H9 (cell line): ENCODE results near the gene ARID1B. TPM values are rescaled to one million over a fixed set of nuclear protein-coding genes. Genes with fewer than 3 reads are reported as not detected.

ENCODE experiments used
- DNase-seq: peaks from one replicate; pipeline ENCODE4 v3.0.0-alpha.2; 2017
- H2AFZ ChIP-seq: one replicate; pipeline ENCODE4 v1.6.1; 2013; ENCODE audit warnings: mild to moderate bottlenecking, low read length, control low read depth, moderate library complexity
- H2AK5ac ChIP-seq: 2 replicates; pipeline ENCODE4 v1.6.1; 2013; ENCODE audit warnings: low read length, control low read depth, mixed read lengths; ENCODE audit not compliant: insufficient read length
- H2BK120ac ChIP-seq: one replicate; pipeline ENCODE4 v1.6.1; 2013; ENCODE audit warnings: low read depth, mild to moderate bottlenecking, low read length, control low read depth, inconsistent platforms; ENCODE audit not compliant: poor library complexity, severe bottlenecking
- H2BK12ac ChIP-seq: 2 replicates; pipeline ENCODE4 v1.6.1; 2013; ENCODE audit warnings: low read length, control low read depth, mixed read lengths, low read depth; ENCODE audit not compliant: insufficient read length
- H2BK15ac ChIP-seq: 2 replicates; pipeline ENCODE4 v1.6.1; 2013; ENCODE audit warnings: low read depth, low read length, control low read depth
- H2BK20ac ChIP-seq: one replicate; pipeline ENCODE4 v1.6.1; 2013; ENCODE audit warnings: low read depth, mild to moderate bottlenecking, low read length, control low read depth, inconsistent platforms; ENCODE audit not compliant: poor library complexity, severe bottlenecking
- H2BK5ac ChIP-seq: 2 replicates; pipeline ENCODE4 v1.6.1; 2013; ENCODE audit warnings: low read length, control low read depth, mixed read lengths; ENCODE audit not compliant: insufficient read length
- H3K14ac ChIP-seq: 2 replicates; pipeline ENCODE4 v1.6.1; 2013; ENCODE audit warnings: low read length, control low read depth; ENCODE audit not compliant: insufficient read depth
- H3K18ac ChIP-seq: 2 replicates; pipeline ENCODE4 v1.6.1; 2013; ENCODE audit warnings: low read depth, mild to moderate bottlenecking, mixed read lengths, low read length, control low read depth; ENCODE audit not compliant: insufficient read length
- H3K23ac ChIP-seq: 2 replicates; pipeline ENCODE4 v1.6.1; 2013; ENCODE audit warnings: low read length, control low read depth, mixed read lengths, low read depth; ENCODE audit not compliant: insufficient read length
- H3K23me2 ChIP-seq: 2 replicates; pipeline ENCODE4 v1.6.1; 2013; ENCODE audit warnings: low read depth, mild to moderate bottlenecking, mixed read lengths, low read length, control low read depth; ENCODE audit not compliant: insufficient read length, poor library complexity, severe bottlenecking
- H3K27ac ChIP-seq: 2 replicates; pipeline ENCODE4 v1.5.1; 2013; ENCODE audit warnings: low read length, control low read depth, mixed read lengths, low read depth; ENCODE audit not compliant: insufficient read length
- H3K27me3 ChIP-seq: 2 replicates; pipeline ENCODE4 v1.6.1; 2013; ENCODE audit warnings: low read length, control low read depth, inconsistent platforms; ENCODE audit not compliant: insufficient read depth
- H3K4ac ChIP-seq: 2 replicates; pipeline ENCODE4 v1.6.1; 2013; ENCODE audit warnings: low read depth, mild to moderate bottlenecking, control low read depth, inconsistent platforms, low read length, moderate library complexity
- H3K4me1 ChIP-seq: 2 replicates; pipeline ENCODE4 v1.6.1; 2013; ENCODE audit warnings: low read length, control low read depth, inconsistent platforms; ENCODE audit not compliant: insufficient read depth
- H3K4me2 ChIP-seq: 2 replicates; pipeline ENCODE4 v1.6.1; 2013; ENCODE audit warnings: low read length, control low read depth, mixed read lengths; ENCODE audit not compliant: insufficient read length, insufficient read depth
- H3K56ac ChIP-seq: 2 replicates; pipeline ENCODE4 v1.6.1; 2013; ENCODE audit warnings: low read depth, mild to moderate bottlenecking, mixed read lengths, low read length, control low read depth; ENCODE audit not compliant: insufficient read length
- H3K79me1 ChIP-seq: 2 replicates; pipeline ENCODE4 v1.6.1; 2013; ENCODE audit warnings: low read depth, mild to moderate bottlenecking, moderate library complexity, low read length, control low read depth, inconsistent platforms; ENCODE audit not compliant: insufficient read depth, poor library complexity, severe bottlenecking
- H3K79me2 ChIP-seq: 2 replicates; pipeline ENCODE4 v1.6.1; 2013; ENCODE audit warnings: low read length, control low read depth, inconsistent platforms; ENCODE audit not compliant: insufficient read depth
- H3K9ac ChIP-seq: 2 replicates; pipeline ENCODE4 v1.6.1; 2013; ENCODE audit warnings: low read length, control low read depth, mixed read lengths; ENCODE audit not compliant: insufficient read length; ENCODE audit errors: extremely low read depth
- H3K9me3 ChIP-seq: one replicate; pipeline ENCODE4 v1.6.1; 2013; ENCODE audit warnings: low read depth, low read length, inconsistent platforms; ENCODE audit not compliant: control insufficient read depth
- H3T11ph ChIP-seq: one replicate; pipeline ENCODE4 v1.6.1; 2013; ENCODE audit warnings: mild to moderate bottlenecking, low read length, control low read depth, inconsistent platforms
- H4K20me1 ChIP-seq: one replicate; pipeline ENCODE4 v1.6.1; 2013; ENCODE audit not compliant: control insufficient read depth, insufficient read length, insufficient read depth
- H4K5ac ChIP-seq: 2 replicates; pipeline ENCODE4 v1.6.1; 2013; ENCODE audit warnings: low read depth, mild to moderate bottlenecking, mixed read lengths, low read length, control low read depth; ENCODE audit not compliant: insufficient read length
- H4K8ac ChIP-seq: replicated peaks from 2 replicates; pipeline ENCODE4 v1.6.1; 2013; ENCODE audit warnings: low read length, control low read depth, mixed read lengths, low read depth; ENCODE audit not compliant: insufficient read length
- H4K91ac ChIP-seq: 2 replicates; pipeline ENCODE4 v1.6.1; 2013; ENCODE audit warnings: low read depth, mild to moderate bottlenecking, moderate library complexity, mixed read lengths, low read length, control low read depth; ENCODE audit not compliant: insufficient read length
- H3K27ac Mint-ChIP-seq, 3 experiments: 2 replicates in 2 of 3; 3 replicates in 1 of 3; pipeline ENCODE4 v1.8.0; 2020 to 2021; ENCODE audit warnings: mixed read lengths in 3 of 3, mild to moderate bottlenecking in 1 of 3, moderate library complexity in 1 of 3
- H3K27me3 Mint-ChIP-seq: 2 replicates; pipeline ENCODE4 v1.8.0; 2021; ENCODE audit warnings: low read depth, mild to moderate bottlenecking, moderate library complexity, mixed read lengths
- H3K36me3 Mint-ChIP-seq, 3 experiments: 2 replicates in 2 of 3; 3 replicates in 1 of 3; pipeline ENCODE4 v1.8.0; 2020 to 2021; ENCODE audit warnings: low read depth in 3 of 3, mixed read lengths in 3 of 3; ENCODE audit not compliant: insufficient read depth in 1 of 3
- H3K4me1 Mint-ChIP-seq, 2 experiments: 2 replicates each; pipeline ENCODE4 v1.8.0; 2020; ENCODE audit warnings: mixed read lengths in 2 of 2
- H3K4me3 Mint-ChIP-seq, 2 experiments: 2 replicates in 1 of 2; 3 replicates in 1 of 2; pipeline ENCODE4 v1.8.0; 2020 to 2021; ENCODE audit warnings: mild to moderate bottlenecking in 2 of 2, mixed read lengths in 2 of 2, moderate library complexity in 1 of 2
- H3K9me3 Mint-ChIP-seq, 2 experiments: 2 replicates in 1 of 2; 3 replicates in 1 of 2; pipeline ENCODE4 v1.8.0; 2020; ENCODE audit warnings: mild to moderate bottlenecking in 2 of 2, mixed read lengths in 2 of 2, moderate library complexity in 1 of 2
- CTCF ChIP-seq: fragments of 200-600 bp; sonication (generic); conservative IDR thresholded peaks from 3 replicates; pipeline ENCODE4 v1.8.0; 2021; ENCODE audit warnings: antibody characterized with exemption, mild to moderate bottlenecking
- WGBS: extraction: QIAGEN DNeasy Blood & Tissue Kit; methylation state at CpG from one replicate; pipeline ENCODE4 v1.1.7; 2013; ENCODE audit warnings: missing lambda C conversion rate, low lambda C conversion rate, mixed read lengths; ENCODE audit not compliant: insufficient read length; ENCODE audit errors: extremely low coverage; 5-methylcytosine and 5-hydroxymethylcytosine counted together
- total RNA-seq: library from RNA; stranded (reverse); gene quantifications from 2 replicates; pipeline ENCODE4 v1.2.1, GENCODE V29; 2021

ARID1B gene
- total RNA-seq, 1 experiment from 2014 or later: 88.2 TPM

GRCh38 chr6:157033428-157034140, 256.4 kb downstream of the ARID1B start:
- no peak overlapping the region for H3K18ac ChIP-seq

More at GRCh38 chr6:157033428-157034140, 256.4 kb downstream of the ARID1B start:
- H2BK5ac ChIP-seq: no peak overlapping the region
- H3K4me2 ChIP-seq: no peak overlapping the region
- Mint-ChIP-seq H3K4me1 (peaks cover 22 to 28% of the 10 kb centered on the region in 2 experiments), H3K9me3 (no peaks in the 10 kb centered on the region), H3K27ac (peak overlapping the region in 1 of 3 experiments; percentile 49; a peak in 3 of 7 replicates), H3K27me3 (no peaks in the 10 kb centered on the region), H3K4me3 (no peak overlapping the region), H3K36me3 (no peaks in the 10 kb centered on the region; a peak in 1 of 7 replicates)
- H3K27me3 ChIP-seq: no peaks in the 10 kb centered on the region
- H3K23me2 ChIP-seq: no peaks in the 10 kb centered on the region
- TF ChIP-seq CTCF: no peak
- H2BK120ac ChIP-seq: no peak overlapping the region
- no peak overlapping the region for H3T11ph ChIP-seq
- no peak overlapping the region for H4K5ac ChIP-seq
- no peak overlapping the region for H2AFZ ChIP-seq
- H3K79me1 ChIP-seq: no peaks in the 10 kb centered on the region
- 100% methylated on average over 1 of the region's 5 CpGs for WGBS
- no peak overlapping the region for H2BK20ac ChIP-seq
- no peak overlapping the region for H3K56ac ChIP-seq
- no peak for DNase-seq
- H3K9me3 ChIP-seq: no peaks in the 10 kb centered on the region
- no peak overlapping the region for H3K14ac ChIP-seq
- no peak overlapping the region for H3K9ac ChIP-seq
- H2AK5ac ChIP-seq: no peak overlapping the region
- H4K91ac ChIP-seq: no peak overlapping the region
- peaks cover 5% of the 10 kb centered on the region; the same call in 1 of the 2 replicates for H3K79me2 ChIP-seq
- H3K23ac ChIP-seq: no peak overlapping the region
- no peak overlapping the region for H2BK12ac ChIP-seq
- H3K27ac ChIP-seq: no peak overlapping the region
- H4K20me1 ChIP-seq: no peaks in the 10 kb centered on the region
- H3K4me1 ChIP-seq: peaks cover 5% of the 10 kb centered on the region; the same call in 1 of the 2 replicates
- H2BK15ac ChIP-seq: no peak overlapping the region
- H3K4ac ChIP-seq: no peak overlapping the region
- no peak overlapping the region for H4K8ac ChIP-seq
